ENCODE results near the gene TCF7L2.

Gene TCF7L2

GRCh38 chr10:113044016-113044755 is 94.1 kb downstream of the TCF7L2 start:
- Histone ChIP-seq H4K20me1 (ENCODE audit: low read depth, low read length) (no peaks in the 10 kb centered on the region), H2AFZ (ENCODE audit: low read depth, low read length, severe bottlenecking) (no peak overlapping the region), H3K27ac (ENCODE audit: low read depth, low read length) (no peak overlapping the region), H3K27me3 (ENCODE audit: low read length) (0 out of 2 replicates have a peak, but pooled peaks cover 3% of the 10 kb centered on the region), H3K4me3 (ENCODE audit: insufficient read depth, low read length, poor library complexity, severe bottlenecking) (no peak overlapping the region), H3K9me2 (replicated peaks; ENCODE audit: insufficient read depth, low read length) (no peaks in the 10 kb centered on the region), H3K36me3 (ENCODE audit: low read length) (no peaks in the 10 kb centered on the region), H3K9ac (ENCODE audit: low read length) (no peak overlapping the region), H3K4me2 (ENCODE audit: low read depth, low read length, poor library complexity, severe bottlenecking) (no peak overlapping the region), H3K79me2 (ENCODE audit: insufficient read depth, low read length) (no peaks in the 10 kb centered on the region), H3K9me3 (ENCODE audit: insufficient read depth, low read length) (no peaks in the 10 kb centered on the region), H3F3A (ENCODE audit: insufficient read depth) (no peaks in the 10 kb centered on the region)
- no peak for TF ChIP-seq EZH2phosphoT487 (conservative IDR thresholded peaks at IDR 0.05; ENCODE audit: low read length)

- H3K27ac ChIP-seq (ENCODE audit: low read depth, low read length), result no peak overlapping the region
- H3K9me3 ChIP-seq (ENCODE audit: insufficient read depth, low read length), result no peaks in the 10 kb centered on the region
- H3F3A ChIP-seq (ENCODE audit: insufficient read depth), result no peaks in the 10 kb centered on the region
- no peaks in the 10 kb centered on the region for H3K36me3 ChIP-seq (ENCODE audit: low read length)
- no peak overlapping the region for H3K4me2 ChIP-seq (ENCODE audit: low read depth, low read length, poor library complexity, severe bottlenecking)
- H3K9ac ChIP-seq (ENCODE audit: low read length), result no peak overlapping the region
- no peak overlapping the region for H2AFZ ChIP-seq (ENCODE audit: low read depth, low read length, severe bottlenecking)
- TF ChIP-seq CTCF (IDR thresholded peaks at IDR 0.05; ENCODE audit: insufficient read depth, low read length, poor library complexity, severe bottlenecking) (no peak), EZH2phosphoT487 (conservative IDR thresholded peaks at IDR 0.05; ENCODE audit: low read length) (no peak)
- H3K27me3 ChIP-seq (ENCODE audit: low read length), result 0 out of 2 replicates have a peak, but pooled peaks cover 3% of the 10 kb centered on the region
- H3K79me2 ChIP-seq (ENCODE audit: insufficient read depth, low read length), result no peaks in the 10 kb centered on the region
- H3K9me2 ChIP-seq (replicated peaks; ENCODE audit: insufficient read depth, low read length), result no peaks in the 10 kb centered on the region
- no peak overlapping the region for H3K4me3 ChIP-seq (ENCODE audit: insufficient read depth, low read length, poor library complexity, severe bottlenecking)
- H4K20me1 ChIP-seq (ENCODE audit: low read depth, low read length), result no peaks in the 10 kb centered on the region
These were observed 95.4 kb downstream of the TCF7L2 start for GRCh38 chr10:113045147-113046055.

- Histone ChIP-seq H3K9ac (ENCODE audit: low read length) (no peak overlapping the region), H3K27ac (ENCODE audit: low read depth, low read length) (no peak overlapping the region), H3K27me3 (ENCODE audit: low read length) (0 out of 2 replicates have a peak, but pooled peaks cover 3% of the 10 kb centered on the region), H3F3A (ENCODE audit: insufficient read depth) (no peaks in the 10 kb centered on the region), H3K9me2 (replicated peaks; ENCODE audit: insufficient read depth, low read length) (no peaks in the 10 kb centered on the region), H3K79me2 (ENCODE audit: insufficient read depth, low read length) (no peaks in the 10 kb centered on the region), H2AFZ (ENCODE audit: low read depth, low read length, severe bottlenecking) (no peak overlapping the region), H3K4me2 (ENCODE audit: low read depth, low read length, poor library complexity, severe bottlenecking) (no peak overlapping the region), H3K36me3 (ENCODE audit: low read length) (no peaks in the 10 kb centered on the region), H3K4me3 (ENCODE audit: insufficient read depth, low read length, poor library complexity, severe bottlenecking) (no peak overlapping the region), H3K9me3 (ENCODE audit: insufficient read depth, low read length) (no peaks in the 10 kb centered on the region), H4K20me1 (ENCODE audit: low read depth, low read length) (no peaks in the 10 kb centered on the region)
- no peak for TF ChIP-seq CTCF (IDR thresholded peaks at IDR 0.05; ENCODE audit: insufficient read depth, low read length, poor library complexity, severe bottlenecking)
- TF ChIP-seq EZH2phosphoT487 (conservative IDR thresholded peaks at IDR 0.05; ENCODE audit: low read length), result no peak
These were observed 97.1 kb downstream of the TCF7L2 start for GRCh38 chr10:113047151-113047550.

Data from SU-DHL-6 (cell line).